Measurements from ENCODE around the gene RAD21L1.

RAD21L1 gene

GRCh38 chr20:1300083-1300840 is 74.4 kb downstream of the RAD21L1 start:
- Histone ChIP-seq H3K9ac (ENCODE audit: low read depth in 1 of 2, low read length in 2 of 2) (no peak overlapping the region), H3K9me3 (ENCODE audit: control insufficient read depth in 1 of 2, low read length in 2 of 2) (no peaks in the 10 kb centered on the region), H3K27me3 (ENCODE audit: control insufficient read depth in 1 of 2, insufficient read depth in 2 of 2, low read length in 2 of 2) (no peaks in the 10 kb centered on the region), H3K4me3 (ENCODE audit: low read depth in 1 of 2, low read length in 2 of 2) (no peak overlapping the region), H3K4me1 (ENCODE audit: control insufficient read depth in 1 of 2, insufficient read depth in 2 of 2, low read length in 2 of 2) (peaks cover 0 to 3% of the 10 kb centered on the region in 2 donors), H3K27ac (ENCODE audit: low read depth, low read length) (no peak overlapping the region), H3K36me3 (ENCODE audit: control insufficient read depth in 1 of 2, insufficient read depth in 2 of 2, low read length in 2 of 2) (peaks cover 0 to 6% of the 10 kb centered on the region in 2 donors)

- no peaks in the 10 kb centered on the region for H3K9me3 ChIP-seq (ENCODE audit: control insufficient read depth in 1 of 2, low read length in 2 of 2)
- peaks cover 0 to 6% of the 10 kb centered on the region in 2 donors for H3K36me3 ChIP-seq (ENCODE audit: control insufficient read depth in 1 of 2, insufficient read depth in 2 of 2, low read length in 2 of 2)
- peaks cover 0 to 3% of the 10 kb centered on the region in 2 donors for H3K4me1 ChIP-seq (ENCODE audit: control insufficient read depth in 1 of 2, insufficient read depth in 2 of 2, low read length in 2 of 2)
- no peaks in the 10 kb centered on the region for H3K27me3 ChIP-seq (ENCODE audit: control insufficient read depth in 1 of 2, insufficient read depth in 2 of 2, low read length in 2 of 2)
- H3K4me3 ChIP-seq (ENCODE audit: low read depth in 1 of 2, low read length in 2 of 2), result no peak overlapping the region
- H3K27ac ChIP-seq (ENCODE audit: low read depth, low read length), result no peak overlapping the region
- H3K9ac ChIP-seq (ENCODE audit: low read depth in 1 of 2, low read length in 2 of 2), result no peak overlapping the region
Measured at GRCh38 chr20:1301031-1301529, 75.2 kb downstream of the RAD21L1 start.

- H3K9ac ChIP-seq (ENCODE audit: low read depth in 1 of 2, low read length in 2 of 2), result no peak overlapping the region
- peaks cover 0 to 6% of the 10 kb centered on the region in 2 donors for H3K36me3 ChIP-seq (ENCODE audit: control insufficient read depth in 1 of 2, insufficient read depth in 2 of 2, low read length in 2 of 2)
- H3K4me1 ChIP-seq (ENCODE audit: control insufficient read depth in 1 of 2, insufficient read depth in 2 of 2, low read length in 2 of 2), result peaks cover 0 to 3% of the 10 kb centered on the region in 2 donors
- H3K27ac ChIP-seq (ENCODE audit: low read depth, low read length), result no peak overlapping the region
- no peaks in the 10 kb centered on the region for H3K9me3 ChIP-seq (ENCODE audit: control insufficient read depth in 1 of 2, low read length in 2 of 2)
- no peak overlapping the region for H3K4me3 ChIP-seq (ENCODE audit: low read depth in 1 of 2, low read length in 2 of 2)
- H3K27me3 ChIP-seq (ENCODE audit: control insufficient read depth in 1 of 2, insufficient read depth in 2 of 2, low read length in 2 of 2), result no peaks in the 10 kb centered on the region
Measured at GRCh38 chr20:1302685-1303541, 77.1 kb downstream of the RAD21L1 start.

- Histone ChIP-seq H3K27ac (ENCODE audit: low read depth, low read length) (no peak overlapping the region), H3K27me3 (ENCODE audit: control insufficient read depth in 1 of 2, insufficient read depth in 2 of 2, low read length in 2 of 2) (no peaks in the 10 kb centered on the region), H3K4me3 (ENCODE audit: low read depth in 1 of 2, low read length in 2 of 2) (no peak overlapping the region), H3K36me3 (ENCODE audit: control insufficient read depth in 1 of 2, insufficient read depth in 2 of 2, low read length in 2 of 2) (peaks cover 0 to 6% of the 10 kb centered on the region in 2 donors), H3K9ac (ENCODE audit: low read depth in 1 of 2, low read length in 2 of 2) (no peak overlapping the region), H3K9me3 (ENCODE audit: control insufficient read depth in 1 of 2, low read length in 2 of 2) (no peaks in the 10 kb centered on the region), H3K4me1 (ENCODE audit: control insufficient read depth in 1 of 2, insufficient read depth in 2 of 2, low read length in 2 of 2) (peaks cover 0 to 3% of the 10 kb centered on the region in 2 donors)
Measured at GRCh38 chr20:1304710-1305515, 79.1 kb downstream of the RAD21L1 start.
